DMS53 treated with DMSO at 0.1 percent for 48 hours (cell line): Measurements from ENCODE around the gene SUGCT.

ENCODE experiments used
- DNase-seq: peaks from one replicate; lab custom pipeline; 2025; ENCODE audit not compliant: unreplicated experiment; lab: John Stamatoyannopoulos, UW

SUGCT gene

GRCh38 chr7:40509287-40509996 lies 374.6 kb downstream of the SUGCT start:
- no peak for DNase-seq

DNA sequence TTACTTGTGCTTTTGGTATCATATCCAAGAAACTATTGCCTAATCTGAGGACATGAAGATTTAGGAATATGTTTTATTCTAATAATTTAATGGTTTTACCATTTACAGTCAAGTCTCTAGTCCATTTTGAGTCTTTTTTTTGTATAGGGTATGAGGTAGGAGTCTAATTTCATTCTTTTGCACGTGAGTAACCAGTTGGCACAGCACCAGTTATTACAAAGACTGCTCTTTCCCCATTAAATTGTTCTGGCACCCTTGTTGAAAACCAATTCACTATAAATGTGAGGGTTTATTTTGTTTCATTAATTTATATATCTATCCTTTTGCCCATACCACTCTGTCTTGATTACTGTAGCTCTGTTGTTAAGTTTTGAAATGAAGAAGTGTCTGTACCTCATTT lies 381.6 kb downstream of the SUGCT start:
- DNase-seq, result no peak

DNA sequence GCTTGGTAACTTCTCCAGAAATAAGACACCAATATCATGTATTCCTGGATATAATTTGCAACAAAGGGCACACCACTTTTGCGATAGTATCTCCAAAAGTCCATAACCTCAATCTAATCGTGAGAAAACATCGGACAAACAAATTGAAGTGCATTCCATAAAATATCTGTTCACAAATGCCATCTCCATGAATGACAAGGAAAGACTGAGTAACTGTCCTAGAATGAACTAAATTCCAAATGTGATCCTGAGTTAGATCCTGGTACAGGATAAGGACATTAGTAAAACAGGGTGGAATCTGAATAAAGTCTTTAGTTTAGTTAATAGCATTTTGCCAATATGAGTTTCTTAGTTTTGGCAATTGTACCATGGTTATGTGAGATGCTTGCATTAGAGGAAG lies 384.2 kb downstream of the SUGCT start:
- DNase-seq, result no peak

GRCh38 chr7:40520986-40521738 lies 386.4 kb downstream of the SUGCT start:
- no peak for DNase-seq

DNA sequence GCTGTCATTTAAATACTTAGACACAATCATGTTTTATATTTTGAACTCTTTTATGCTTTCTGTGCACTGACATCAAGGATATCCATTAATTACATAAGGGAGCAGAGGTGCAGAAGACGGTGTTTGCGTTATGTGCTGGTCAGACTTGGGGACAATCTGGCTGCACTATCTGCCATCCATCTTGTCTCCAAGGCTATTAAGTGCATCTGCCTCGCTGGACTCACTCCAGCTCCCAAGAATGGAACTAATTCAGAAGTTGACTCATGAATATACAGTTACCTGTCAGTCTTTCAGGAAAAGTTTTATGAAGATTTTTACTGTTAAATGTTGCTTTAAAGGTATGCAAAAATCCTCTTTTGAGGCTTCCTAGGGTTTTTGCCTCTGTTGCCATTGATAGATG lies 391.0 kb downstream of the SUGCT start:
- DNase-seq, result no peak

- no peak for DNase-seq
Measured at GRCh38 chr7:40526951-40527715, 392.3 kb downstream of the SUGCT start.

- DNase-seq, result no peak
Measured at GRCh38 chr7:40527723-40528122, 392.9 kb downstream of the SUGCT start.

GRCh38 chr7:40530292-40530691 lies 395.5 kb downstream of the SUGCT start:
- DNase-seq, result no peak

DNA sequence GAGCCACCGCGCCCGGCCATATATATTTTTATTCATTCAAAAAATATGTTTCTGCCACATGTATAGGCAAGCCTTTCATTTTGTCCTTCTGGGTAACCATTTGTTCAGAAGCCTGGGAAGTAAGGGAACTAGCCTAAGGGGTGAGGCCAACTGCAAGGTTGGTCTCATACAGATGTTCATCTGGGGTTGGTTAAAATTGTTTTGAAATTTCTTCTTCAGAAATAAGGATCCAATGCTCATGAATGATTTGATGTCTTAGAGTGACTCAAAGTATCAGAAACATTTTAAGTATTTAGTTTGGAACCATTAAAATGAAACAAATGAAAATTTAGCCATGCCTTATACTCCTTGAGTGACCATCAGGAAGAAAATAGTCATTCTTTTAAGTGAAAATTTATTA lies 397.2 kb downstream of the SUGCT start:
- no peak for DNase-seq

GRCh38 chr7:40535678-40536077 lies 400.9 kb downstream of the SUGCT start:
- no peak for DNase-seq

GRCh38 chr7:40536421-40536820 lies 401.6 kb downstream of the SUGCT start:
- DNase-seq, result no peak

GRCh38 chr7:40538281-40538680 lies 403.5 kb downstream of the SUGCT start:
- no peak for DNase-seq

GRCh38 chr7:40541336-40541735 lies 406.5 kb downstream of the SUGCT start:
- no peak for DNase-seq

DNA sequence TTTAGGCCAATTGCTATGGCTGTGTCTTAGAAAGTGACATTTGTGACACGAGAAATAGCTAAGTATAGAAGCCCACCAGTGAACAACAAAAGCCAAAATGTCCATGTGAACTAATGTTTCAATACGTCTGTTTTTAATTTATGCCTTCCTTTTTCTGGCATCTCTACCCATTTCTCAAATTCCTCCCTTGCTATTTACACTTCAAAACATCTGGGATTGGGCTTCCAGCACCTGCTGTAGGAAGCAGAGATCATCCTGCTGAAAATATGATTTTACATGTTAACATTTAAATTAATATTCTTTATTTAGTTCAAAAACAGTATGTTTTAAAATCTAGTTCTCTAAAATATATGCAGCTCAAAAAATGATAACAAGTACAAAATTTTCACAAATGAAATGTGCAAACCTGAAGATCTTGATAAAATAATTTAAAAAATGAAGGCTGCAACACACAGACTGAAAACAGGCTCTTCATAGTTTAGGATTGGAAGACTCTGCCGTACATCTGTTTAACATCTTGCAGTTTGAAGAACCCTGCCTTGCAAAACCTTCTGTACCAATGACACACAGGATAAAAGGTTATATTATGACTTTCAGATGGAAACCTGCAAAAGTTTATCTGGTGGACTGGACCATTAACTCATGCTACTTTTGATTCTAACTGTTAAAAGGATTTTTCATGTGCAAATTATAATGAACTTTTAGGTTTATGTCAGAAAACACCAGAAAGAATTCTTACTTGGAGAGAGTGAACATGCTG lies 408.4 kb downstream of the SUGCT start:
- no peak for DNase-seq

GRCh38 chr7:40544221-40544723 lies 409.5 kb downstream of the SUGCT start:
- no peak for DNase-seq

DNA sequence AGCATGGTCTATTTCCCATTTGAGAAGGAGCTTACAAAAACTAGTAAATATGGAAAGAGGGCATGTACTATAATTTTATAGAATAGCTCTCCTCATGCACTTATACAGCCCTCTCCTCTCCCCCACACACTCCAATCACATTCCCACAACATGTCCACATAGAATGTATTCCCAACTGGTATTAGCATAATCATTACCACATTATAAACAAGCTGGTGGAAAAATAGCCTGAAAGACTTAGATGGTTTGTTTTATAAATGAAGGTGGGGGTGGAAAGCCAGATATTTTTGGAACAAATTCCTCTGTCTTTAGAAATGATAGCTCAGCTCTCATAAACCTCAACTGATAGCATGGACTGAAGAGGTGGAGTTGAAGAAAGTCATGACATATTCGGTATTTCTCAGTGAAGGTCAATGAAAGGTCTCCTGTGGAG lies 410.1 kb downstream of the SUGCT start:
- no peak for DNase-seq

DNA sequence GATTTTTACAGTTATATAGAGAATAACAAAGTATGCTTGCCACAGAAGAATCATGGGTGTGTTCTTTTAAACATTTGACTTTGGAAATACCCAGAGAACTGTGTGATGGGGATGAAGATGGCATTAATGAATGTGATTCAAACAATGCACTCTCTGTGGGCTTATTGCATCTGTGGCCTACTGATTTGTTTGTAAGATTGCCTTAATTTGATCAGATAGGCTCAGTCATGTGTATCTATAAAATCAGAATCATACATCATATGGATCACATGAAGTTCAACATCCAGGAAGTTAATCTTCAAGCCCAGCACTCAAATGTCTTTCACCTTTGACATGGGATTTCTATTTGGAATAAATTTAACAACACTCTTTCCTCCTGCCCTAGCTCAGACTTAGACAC lies 410.9 kb downstream of the SUGCT start:
- DNase-seq, result no peak

- no peak for DNase-seq
Measured at GRCh38 chr7:40546616-40547501, 412.1 kb downstream of the SUGCT start.

DNA sequence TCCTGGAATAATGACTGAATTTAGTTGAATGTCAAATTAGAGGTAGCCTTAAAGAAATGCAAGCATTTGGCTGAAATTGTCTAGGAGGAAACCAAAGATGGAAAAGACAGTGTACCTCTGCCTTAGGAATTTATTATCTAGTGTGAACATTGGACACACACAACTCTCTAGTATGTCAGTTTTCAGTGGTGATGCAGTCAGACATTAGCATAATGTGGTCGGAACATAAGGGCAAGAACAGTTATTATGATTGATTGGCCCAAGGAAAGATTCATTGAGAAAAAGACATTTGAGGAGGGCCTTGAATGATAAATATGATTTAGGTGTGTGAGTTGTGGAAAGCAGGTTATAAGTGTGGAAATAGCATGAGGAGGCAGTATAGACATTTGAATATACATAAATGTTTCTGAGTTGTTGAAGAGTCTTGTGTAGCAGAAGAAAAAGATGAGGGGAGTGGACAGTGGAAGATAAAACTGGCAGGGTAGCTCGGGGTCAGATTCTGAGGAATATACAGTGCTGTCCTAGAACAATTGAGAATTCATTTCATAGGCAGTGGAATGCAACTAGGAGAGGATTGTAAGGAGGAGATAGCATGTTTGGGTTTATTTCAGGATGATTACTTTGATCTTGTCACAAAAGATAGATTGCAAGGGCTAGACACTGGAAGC lies 414.7 kb downstream of the SUGCT start:
- DNase-seq, result no peak
